Fibroblast of skin of back (primary cell): Measurements from ENCODE around the gene PIEZO1.
A peak's percentile ranks its signal among the peaks of the same experiment; 100 is the strongest.
"Not testable (repeated sequence)": the region's sequence is repeated elsewhere in the genome, so short reads cannot be mapped to it uniquely, and the experiment has no call there.

Experiments used
- DNase-seq: peaks from one replicate; pipeline ENCODE4 v3.0.0-alpha.2; 2013

The PIEZO1 gene

DNA sequence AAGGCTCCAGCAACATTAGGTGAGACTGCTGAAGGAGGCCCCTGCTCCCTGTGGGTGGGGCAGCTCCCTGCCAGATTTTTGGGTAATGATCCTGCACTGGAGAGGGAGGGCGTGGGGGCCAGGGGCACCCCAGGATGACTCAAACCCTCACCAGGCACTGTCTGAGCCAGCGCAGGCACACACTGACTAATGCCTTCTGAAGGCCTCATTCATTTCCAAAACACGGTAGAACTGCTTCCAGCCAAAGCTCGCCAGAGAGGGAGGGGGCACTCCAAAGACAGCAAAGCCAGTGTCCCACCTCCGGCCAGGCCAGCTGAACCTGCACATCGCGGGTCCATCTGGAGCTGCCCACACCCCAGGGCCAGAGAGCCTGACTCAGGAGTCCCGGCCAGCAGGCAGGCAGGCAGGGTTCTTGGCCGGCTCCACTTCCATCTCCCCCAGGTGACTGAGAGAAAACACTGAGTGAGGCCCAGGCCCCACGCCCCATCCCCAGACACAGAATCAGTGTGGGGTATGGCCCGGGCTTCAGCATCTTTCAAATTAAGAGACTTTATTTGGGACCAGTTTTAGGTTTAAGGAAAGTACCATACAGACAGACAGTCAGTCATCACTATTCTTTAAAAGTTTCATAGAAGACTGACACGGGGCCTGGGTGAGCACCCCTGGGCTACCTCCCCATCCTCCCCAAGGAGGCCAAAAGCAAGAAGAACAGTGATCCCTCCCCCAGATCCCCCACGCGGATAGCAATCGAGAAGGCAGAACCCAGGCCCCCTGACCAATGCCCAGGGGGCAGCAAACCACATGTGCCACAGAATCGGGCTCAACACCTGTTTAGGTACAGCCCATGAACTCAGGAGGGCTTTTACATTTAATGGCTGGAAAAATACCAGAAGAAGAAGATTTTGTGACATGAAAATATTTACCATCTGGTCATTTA is 2.3 kb downstream of the PIEZO1 start:
- DNase-seq, result peak; percentile 82

- no peak for DNase-seq
These were observed 3.6 kb downstream of the PIEZO1 start for GRCh38 chr16:88781140-88782077.

- no peak for DNase-seq
These were observed 4.6 kb downstream of the PIEZO1 start for GRCh38 chr16:88780142-88781062.

DNA sequence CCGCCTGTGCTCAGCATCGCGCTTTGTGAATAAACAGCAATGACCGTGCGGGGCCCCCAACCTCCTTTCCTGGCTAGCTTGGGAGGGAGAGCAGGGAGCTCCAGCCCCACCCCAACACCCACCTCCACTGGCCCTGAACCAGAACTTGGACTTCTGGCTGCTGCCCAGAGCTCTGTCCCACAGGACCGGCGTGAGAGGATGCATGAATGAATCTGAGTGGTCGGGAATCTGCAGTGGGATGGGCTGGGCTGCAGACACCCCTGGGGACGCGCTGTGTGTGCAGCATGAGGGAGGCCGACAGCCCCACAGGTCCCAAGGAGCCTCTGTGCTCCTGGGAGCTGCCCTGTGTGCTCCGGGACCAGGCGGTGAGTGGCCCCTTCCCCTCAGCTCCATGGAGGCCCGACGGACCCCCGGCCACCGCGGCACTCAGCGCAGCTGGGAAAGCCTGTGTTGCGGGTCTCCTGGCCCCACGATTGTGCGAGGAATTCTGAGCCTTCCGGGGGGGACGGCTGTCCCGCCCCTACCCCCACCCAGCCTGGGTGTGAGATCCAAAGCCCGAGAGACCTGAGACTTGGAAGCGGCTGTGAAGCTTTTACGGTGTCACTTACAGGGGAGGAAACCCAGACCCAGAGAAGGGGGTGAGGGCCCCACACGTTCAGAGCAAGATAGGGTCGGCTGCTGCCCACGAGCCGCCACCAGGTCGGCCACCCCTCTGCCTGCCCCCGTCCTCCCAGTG is 5.4 kb downstream of the PIEZO1 start:
- DNase-seq, result no peak

DNA sequence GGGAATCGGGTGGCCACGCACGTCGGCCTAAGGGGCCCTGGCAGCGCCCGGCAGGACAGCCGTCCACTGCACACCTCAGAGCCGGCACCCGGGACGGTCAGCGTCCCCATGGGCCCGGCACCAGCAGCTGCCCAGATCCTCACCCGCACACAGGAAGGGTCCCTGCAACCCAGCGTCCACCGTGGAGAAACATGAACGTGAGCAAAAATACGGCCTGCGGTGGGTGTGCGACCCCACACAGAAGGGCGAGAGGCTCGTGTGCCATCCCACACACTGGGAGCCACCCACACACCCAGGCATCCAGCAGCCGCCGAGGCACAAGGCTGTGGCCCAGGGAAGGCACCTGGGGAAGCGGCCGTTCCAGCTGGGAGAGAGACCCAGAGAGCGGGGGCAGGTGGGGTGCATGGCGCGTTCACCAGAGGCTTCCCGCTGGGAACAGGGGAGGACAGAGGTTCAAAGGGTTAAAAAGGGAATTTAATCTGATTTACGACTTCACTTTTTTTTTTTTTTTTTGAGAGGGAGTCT is 6.4 kb downstream of the PIEZO1 start:
- DNase-seq, result no peak

DNA sequence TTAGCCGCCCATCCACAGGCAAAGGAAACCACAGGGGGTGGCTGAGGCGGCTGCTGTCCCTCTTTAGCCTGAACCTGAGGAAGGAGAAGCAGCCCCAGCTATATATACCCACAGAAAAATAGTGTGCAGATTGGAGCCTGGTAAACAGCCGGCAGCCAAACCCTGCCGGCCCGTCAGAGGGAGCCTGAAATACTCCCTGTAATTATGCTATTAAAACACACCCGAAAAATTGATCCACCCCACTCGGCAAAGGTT is 6.8 kb downstream of the PIEZO1 start:
- no peak for DNase-seq

- DNase-seq, result no peak
These were observed 7.3 kb downstream of the PIEZO1 start for GRCh38 chr16:88777471-88778270.

DNA sequence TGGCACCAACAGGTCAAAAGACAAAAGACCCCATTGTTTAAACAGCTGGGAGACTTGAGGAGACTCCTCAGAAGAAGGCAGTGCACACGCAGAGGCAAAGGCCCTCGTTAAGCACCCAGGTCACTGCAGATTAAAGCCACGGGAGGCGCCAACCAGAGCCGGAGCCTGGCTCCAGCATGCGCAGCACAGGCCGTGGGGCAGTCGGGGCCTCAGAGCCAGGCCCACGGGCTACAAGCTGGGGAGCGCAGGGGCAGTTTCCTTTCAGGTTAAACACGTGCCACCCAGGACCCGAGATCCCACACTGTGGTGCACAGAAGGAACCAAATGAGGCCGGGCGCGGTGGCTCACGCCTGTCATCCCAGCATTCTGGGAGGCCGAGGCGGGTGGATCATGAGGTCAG is 9.2 kb downstream of the PIEZO1 start:
- DNase-seq, result no peak

- no peak for DNase-seq
These were observed 10.3 kb downstream of the PIEZO1 start for GRCh38 chr16:88774544-88775393.

GRCh38 chr16:88773812-88774291 is 11.2 kb downstream of the PIEZO1 start:
- DNase-seq, result peak; percentile 94

DNA sequence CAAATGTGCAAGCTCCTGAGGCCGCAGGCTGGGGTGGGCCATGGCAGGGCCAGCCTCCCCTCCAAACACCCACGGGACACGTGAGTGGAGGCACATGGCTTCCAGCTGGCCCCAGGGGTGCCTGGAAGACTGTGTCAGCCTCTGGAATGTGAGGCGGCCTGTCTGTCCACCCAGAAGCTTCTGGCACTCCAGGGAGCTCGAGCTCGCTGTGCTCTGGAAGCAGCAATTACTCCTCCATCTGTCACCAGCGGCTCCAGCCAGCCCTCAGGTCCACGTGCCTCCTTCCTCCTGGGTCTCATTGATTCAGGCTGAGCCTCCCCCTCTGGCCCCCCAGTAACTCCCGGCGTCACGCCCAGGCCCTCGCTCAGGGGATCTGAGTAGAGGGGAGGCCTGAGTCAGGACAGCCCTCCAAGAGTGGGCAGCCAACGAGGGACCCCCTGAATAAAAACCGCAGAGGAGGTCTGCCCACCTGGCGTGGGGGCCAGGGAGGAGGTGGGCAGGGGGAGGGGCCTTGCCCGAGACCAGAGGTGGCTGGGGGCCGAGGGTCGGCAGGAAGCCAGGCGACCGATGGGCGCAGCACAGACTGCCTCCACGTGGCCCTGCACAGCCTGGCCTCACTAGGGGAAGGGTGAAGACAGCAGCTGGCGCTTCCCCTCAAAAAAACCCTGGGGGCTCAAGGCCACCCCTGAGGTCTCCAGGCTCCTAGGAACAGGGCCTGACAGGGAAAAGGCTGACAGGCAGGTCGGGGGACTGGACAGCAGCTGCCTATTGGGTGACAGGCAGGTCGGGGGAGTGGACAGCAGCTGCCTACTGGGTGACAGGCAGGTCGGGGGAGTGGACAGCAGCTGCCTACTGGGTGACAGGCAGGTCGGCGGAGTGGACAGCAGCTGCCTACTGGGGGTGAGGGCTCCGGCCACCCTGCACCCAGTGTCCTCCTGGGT is 11.9 kb downstream of the PIEZO1 start:
- DNase-seq, result peak; percentile 96

DNA sequence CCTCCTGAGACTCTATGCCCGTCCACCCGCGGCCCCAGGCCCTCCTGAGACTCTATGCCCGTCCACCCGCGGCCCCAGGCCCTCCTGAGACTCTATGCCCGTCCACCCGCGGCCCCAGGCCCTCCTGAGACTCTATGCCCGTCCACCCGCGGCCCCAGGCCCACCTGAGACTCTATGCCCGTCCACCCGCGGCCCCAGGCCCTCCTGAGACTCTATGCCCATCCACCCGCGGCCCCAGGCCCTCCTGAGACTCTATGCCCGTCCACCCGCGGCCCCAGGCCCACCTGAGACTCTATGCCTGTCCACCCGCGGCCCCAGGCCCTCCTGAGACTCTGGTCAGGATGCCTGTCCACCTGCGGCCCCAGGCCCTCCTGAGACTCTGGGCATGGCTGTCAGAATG is 13.2 kb downstream of the PIEZO1 start:
- not testable (repeated sequence) for DNase-seq

GRCh38 chr16:88771294-88771772 is 13.7 kb downstream of the PIEZO1 start:
- no peak for DNase-seq

DNA sequence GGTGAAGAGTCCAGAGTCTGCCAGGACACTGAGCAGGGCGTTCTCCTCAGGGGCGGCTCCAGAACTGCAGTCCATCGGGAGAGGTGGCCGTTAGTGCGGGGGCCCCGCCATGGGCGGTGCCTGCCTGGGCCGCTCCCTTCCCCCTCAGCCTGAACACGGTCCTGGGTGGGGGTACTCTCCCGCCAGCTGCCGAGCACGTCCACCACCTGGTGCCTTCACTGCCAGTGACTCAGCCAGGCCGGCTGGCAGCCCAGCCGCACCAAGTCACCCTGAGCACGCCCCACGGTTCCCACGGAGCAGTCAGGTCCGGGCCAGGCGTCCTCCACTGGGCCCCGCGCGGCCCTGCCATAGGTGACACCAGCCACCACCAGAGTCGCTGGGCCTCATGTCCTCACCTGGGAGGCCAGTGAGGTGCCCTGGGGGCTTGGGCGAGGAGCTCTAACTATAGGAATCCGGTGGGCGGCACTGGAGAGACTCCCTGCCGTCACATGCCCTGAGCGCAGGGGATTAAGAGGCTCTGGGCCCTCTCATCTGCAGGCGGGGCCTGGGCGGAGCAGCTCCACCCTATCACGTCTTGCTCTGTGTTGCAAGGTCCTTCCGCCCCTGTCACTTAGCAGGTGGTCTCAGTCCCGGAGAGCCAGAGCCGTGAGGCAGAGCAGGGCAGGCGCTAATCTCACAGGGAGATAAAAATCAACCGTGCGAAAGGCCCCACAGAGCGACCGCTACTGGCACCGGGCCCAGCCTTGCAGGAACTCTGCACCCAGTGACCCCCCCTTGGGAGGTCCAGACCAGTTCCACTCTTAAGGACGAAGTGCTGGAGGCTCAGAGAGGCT is 14.3 kb downstream of the PIEZO1 start:
- DNase-seq, result peak; percentile 68

DNA sequence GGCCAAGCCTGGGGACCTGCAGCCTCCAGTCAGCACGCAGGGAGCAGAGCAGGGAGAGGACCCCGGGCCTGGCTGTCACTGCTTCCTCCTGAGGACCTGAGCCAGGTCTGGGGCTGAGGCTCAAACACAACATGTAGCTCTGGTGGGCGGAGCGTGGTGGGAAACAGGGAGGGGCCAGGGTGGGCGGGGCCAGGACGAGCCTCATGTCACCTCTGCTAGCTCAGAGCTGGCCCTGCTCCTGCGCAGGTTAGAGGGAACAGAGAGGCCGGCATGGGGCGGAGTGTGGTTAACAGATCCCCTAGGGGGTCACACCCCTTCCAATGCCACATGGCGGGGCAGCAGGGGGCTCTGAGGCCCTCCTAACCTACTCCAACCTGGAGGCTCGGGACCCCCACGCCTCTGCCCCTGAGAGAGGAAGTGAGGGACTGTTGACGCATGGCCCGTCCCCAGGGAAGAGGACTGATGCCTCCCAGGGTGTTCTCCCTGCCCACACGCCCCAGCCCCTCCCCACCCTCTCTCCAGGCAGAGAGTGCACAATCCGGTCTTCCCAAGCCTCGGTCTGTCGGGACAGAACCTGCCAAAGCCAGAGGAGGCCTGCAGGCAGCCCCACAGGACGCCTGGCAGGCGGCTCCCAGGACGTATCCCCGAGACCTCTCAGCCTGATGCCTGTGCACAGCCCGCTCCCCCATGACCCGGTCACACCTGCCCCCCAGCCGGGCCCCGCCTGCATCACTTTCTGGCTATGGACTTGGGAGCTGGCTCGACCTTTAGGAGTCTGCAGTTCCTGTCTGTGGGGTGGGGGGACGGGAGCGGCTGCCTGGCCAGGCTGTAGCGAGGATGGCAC is 15.2 kb downstream of the PIEZO1 start:
- no peak for DNase-seq
